Measurements from ENCODE around the gene POLN. TPM values are rescaled to one million over a fixed set of nuclear protein-coding genes. Genes with fewer than 3 reads are reported as not detected.

The POLN gene
- total RNA-seq, 1 donor from 2014 or later, result 2.2 TPM

DNA sequence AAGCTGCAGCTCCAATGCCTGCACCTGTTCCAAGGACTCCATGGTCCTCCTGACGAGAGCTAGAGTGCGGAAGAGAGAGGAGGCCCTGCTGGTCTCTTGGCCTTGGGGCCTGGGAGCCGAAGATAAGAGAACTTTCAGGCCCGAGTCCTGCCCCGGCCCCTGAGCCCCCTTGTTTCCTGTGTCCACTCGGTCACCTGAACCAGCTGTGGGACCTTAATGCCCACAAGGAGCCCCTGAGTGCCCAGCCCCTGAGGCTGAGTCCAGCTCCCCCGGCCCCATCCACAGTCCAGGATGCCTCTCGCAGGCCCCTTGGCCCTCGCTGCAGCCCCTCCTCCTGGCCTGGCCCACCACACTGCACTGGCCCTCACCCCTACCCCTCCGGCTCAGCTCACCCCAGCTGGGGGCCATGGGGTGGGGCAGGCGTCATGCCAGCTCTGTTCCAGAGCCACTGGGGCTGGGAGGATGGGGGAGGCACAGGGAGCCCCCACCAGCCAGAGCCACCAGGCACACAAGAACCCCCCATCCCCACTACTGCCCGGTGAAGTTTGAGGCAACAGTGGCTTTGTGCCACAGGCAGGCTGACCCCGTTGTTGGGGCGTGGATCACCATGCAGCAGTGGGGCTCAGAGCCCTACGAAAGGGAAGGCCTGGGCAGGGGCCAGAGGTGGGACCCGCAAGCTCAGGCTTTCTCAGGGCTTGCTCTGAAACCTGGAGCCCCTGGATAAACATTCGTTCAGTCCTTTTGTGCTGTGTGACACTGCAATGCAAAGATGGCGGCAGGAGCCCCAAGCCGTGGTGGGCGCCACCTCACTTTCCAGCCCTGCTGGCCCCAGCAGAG, 168.7 kb downstream of the POLN start:
- Histone ChIP-seq H3K9me3 (no peaks in the 10 kb centered on the region), H3K4me3 (no peak overlapping the region), H3K27ac (no peak overlapping the region), H3K4me1 (no peaks in the 10 kb centered on the region), H3K27me3 (ENCODE audit: low read depth) (peaks cover 14% of the 10 kb centered on the region), H3K36me3 (no peaks in the 10 kb centered on the region)
- intact Hi-C loops (cut with DNase I), result no loop called here
- ATAC-seq (no peak), DNase-seq (no peak)
- TF ChIP-seq, protein P1, sequence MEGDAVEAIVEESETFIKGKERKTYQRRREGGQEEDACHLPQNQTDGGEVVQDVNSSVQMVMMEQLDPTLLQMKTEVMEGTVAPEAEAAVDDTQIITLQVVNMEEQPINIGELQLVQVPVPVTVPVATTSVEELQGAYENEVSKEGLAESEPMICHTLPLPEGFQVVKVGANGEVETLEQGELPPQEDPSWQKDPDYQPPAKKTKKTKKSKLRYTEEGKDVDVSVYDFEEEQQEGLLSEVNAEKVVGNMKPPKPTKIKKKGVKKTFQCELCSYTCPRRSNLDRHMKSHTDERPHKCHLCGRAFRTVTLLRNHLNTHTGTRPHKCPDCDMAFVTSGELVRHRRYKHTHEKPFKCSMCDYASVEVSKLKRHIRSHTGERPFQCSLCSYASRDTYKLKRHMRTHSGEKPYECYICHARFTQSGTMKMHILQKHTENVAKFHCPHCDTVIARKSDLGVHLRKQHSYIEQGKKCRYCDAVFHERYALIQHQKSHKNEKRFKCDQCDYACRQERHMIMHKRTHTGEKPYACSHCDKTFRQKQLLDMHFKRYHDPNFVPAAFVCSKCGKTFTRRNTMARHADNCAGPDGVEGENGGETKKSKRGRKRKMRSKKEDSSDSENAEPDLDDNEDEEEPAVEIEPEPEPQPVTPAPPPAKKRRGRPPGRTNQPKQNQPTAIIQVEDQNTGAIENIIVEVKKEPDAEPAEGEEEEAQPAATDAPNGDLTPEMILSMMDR (IDR thresholded peaks at IDR 0.05), result no peak

DNA sequence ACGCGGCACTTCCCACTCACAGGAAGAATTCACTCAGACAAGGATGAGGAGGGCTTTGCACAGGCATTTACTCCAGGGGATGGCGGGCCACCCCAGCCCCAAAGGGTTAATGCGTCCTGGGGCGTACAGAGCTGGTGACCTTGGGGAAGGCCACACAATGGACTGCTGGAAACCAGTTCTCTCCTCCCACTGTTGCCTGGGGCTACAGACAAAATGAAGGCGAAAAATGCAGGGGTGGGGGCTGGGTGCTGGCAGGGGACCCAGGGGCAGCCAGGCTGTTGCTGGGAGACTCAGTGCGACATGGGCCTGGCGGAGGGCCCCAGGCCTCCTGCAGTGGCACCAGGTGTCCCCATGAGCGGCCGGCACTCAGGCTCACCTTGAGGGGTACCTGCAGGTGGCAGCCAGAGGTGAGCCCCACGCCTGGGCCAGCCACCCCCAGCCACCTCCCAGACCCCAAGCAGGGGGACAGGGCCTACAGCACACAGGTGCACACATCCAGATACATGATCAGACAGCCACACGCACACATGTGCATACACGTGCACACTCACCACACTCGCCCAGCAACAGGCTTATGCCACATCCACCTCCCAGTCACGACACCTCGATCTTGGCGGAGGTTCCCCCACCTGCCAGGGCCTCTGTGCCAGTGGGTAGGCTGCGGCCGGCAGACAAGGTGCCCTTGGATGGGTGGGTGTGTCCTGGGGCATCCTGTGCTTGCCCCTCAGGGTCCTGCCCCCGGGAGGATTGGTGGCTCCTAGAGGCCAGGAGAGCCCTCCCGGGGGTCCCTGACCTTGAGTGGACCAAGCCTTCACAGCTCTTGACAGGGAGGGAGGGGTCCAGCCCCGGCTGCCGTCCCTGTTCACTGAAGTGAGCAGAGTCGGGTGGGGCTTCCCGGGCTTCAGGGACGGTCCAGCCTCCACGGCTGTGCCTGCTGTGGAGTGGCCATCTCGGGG, 169.7 kb downstream of the POLN start:
- TF ChIP-seq, protein P1 (IDR thresholded peaks at IDR 0.05), result no peak
- no peaks in the 10 kb centered on the region for H3K9me3 ChIP-seq
- H3K27me3 ChIP-seq (ENCODE audit: low read depth), result peaks cover 17% of the 10 kb centered on the region
- H3K4me1 ChIP-seq, result no peaks in the 10 kb centered on the region
- no peak overlapping the region for H3K4me3 ChIP-seq
- intact Hi-C loops (cut with DNase I), result no loop called here
- H3K36me3 ChIP-seq, result no peaks in the 10 kb centered on the region
- DNase-seq (peak; percentile 38), ATAC-seq (no peak)
- no peak overlapping the region for H3K27ac ChIP-seq

DNA sequence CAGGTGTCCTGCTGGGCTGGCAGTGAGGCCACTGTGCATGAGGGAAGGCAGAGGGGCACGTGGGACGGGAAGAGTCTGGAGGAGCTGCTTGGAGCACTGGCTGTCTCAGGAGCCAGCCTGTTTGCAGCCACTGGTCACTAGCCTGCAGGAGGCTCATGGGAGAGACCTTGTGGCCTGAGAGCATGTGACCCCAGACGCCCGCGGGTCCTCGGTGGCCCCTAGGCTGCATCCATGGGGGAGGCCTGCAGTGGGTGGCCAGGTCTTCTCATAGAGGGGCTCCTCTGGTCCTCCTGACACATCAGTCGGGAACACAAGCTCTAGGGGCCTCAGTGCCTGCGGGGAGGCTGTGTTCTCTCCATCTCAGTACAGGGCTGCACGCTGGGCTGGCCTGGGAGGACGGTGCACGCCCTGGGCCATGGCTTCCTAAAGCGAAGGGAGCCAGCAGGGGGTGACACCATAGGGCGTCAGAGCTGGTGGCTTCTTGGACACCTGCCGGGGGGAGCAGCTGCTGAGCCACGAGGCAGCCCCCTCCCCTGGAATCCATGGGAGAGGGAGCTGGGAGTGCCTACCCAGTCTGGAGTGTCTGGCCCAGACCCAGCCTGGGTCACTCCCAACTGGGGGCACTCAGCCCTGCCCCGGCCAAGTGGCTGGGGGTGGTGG, 170.5 kb downstream of the POLN start:
- TF ChIP-seq, protein P1 (IDR thresholded peaks at IDR 0.05), result no peak
- intact Hi-C loops (cut with DNase I), result no loop called here
- peaks cover 20% of the 10 kb centered on the region for H3K27me3 ChIP-seq (ENCODE audit: low read depth)
- ATAC-seq (no peak), DNase-seq (peak; percentile 35)
- no peaks in the 10 kb centered on the region for H3K4me1 ChIP-seq
- H3K27ac ChIP-seq, result no peak overlapping the region
- H3K4me3 ChIP-seq, result no peak overlapping the region
- H3K36me3 ChIP-seq, result no peaks in the 10 kb centered on the region
- H3K9me3 ChIP-seq, result no peaks in the 10 kb centered on the region

DNA sequence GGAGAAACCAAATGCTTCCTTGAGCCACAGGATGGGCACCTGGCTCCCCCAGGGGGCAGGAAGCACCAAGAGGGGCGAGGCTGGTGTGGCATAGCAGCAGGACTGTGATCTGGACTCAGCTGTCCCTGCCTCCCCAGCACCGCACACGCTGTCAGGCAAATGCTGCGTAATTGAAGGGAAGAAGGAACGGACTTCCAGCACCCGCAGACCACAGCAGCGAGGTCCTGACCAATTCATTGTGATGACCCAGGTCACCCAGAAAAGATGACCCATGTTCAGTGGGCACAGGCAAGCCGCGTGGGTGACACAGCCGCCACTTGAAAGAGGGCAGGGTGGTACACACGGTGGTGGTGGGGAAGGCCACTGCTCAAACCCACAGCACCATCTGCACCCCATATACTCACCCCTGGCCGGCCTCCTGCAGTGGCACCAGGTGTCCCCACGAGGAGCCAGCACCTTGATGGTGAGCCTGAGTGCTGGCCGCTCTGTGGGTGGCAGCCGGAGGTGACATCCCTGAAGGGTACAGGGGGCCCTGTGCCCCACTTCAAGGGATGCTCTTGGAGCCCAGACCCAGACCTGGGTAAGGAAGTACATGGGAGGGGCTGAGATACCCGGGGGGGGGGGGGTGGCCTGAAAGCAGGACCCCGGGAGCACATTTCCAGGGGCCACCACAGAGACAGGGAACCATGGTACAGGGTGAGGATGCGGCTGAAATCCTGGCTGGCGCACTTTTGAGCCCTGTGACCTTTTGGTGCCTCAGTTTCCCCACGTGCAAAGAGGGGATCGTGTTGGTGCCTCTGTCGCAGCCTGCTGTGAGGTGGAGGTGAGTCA, 171.3 kb downstream of the POLN start:
- H3K4me3 ChIP-seq, result no peak overlapping the region
- H3K27ac ChIP-seq, result no peak overlapping the region
- DNase-seq (peak; percentile 37), ATAC-seq (no peak)
- H3K27me3 ChIP-seq (ENCODE audit: low read depth), result peaks cover 20% of the 10 kb centered on the region
- no peaks in the 10 kb centered on the region for H3K9me3 ChIP-seq
- TF ChIP-seq, protein P1 (IDR thresholded peaks at IDR 0.05), result no peak
- intact Hi-C loops (cut with DNase I), result no loop called here
- H3K36me3 ChIP-seq, result no peaks in the 10 kb centered on the region
- no peaks in the 10 kb centered on the region for H3K4me1 ChIP-seq
